ENCODE data around the gene MPL. TPM values are rescaled to one million over a fixed set of nuclear protein-coding genes. Genes with fewer than 3 reads are reported as not detected.

Gene MPL
- total RNA-seq, 1 donor from 2014 or later = not detected

DNA sequence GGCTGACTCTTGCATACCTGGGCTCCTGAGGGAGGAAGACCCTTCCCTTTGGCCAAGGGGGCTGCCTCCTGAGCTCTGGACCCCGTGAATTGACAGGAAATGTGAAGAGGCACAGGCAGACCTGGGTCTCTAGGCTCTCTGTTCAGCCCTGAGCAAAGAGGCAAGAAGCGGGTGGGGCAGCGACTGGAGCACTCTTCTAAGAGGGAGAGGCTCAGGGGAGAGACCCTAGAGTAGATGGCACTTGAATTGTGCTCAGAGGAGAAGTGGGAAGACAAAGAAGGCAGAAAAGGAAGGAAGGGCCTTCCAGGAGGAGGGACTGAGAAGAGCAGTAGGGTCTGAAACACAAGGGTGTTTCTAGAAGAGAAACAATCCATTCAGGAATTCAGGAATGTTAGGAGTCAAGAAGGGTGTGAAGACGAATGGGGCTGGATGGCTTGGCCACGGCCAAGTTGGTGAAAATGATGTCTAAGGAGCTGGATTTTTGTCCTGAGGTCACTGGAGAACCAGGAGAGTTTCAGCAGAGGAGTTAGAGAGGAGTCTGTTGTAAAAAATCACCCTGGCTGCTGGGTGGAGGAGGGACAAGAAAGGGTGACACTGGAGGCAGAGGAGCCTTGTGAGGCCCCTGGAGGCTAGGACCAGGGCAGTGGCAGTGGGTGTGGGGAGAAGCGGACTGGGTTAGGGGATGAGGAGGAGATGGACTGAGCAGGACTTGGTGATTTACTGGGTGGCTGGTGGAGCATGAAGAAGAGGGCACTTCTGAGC is 31.5 kb upstream of the MPL start:
- DNase-seq (ENCODE audit: low read depth, low spot score) = no peak

DNA sequence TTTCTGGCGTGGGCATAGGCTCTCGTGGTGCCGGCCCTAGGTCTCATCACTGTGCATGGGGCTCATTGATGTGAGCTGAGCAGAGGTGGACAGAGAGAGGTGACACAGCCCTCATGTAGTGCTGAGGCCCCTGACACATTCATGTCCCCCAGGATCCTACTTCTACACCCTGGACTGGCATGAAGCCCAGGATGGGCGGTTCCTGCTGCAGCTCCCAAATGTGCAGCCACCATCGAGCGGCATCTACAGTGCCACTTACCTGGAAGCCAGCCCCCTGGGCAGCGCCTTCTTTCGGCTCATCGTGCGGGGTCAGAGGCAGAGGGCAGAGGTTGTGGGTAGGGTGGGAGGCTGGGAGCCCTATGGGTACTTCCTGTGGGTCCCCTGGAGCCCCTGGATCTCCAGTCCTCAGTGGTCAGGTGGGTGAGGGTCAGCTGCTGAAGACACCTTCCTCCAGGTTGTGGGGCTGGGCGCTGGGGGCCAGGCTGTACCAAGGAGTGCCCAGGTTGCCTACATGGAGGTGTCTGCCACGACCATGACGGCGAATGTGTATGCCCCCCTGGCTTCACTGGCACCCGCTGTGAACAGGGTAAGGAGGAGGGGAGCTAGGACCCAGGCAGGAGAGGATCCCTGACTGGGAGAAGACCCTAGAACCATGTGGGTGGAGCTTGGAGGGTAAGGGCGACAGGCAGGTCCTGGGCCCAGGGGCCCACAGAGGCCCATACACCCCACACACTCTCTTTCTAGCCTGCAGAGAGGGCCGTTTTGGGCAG is 30.7 kb upstream of the MPL start:
- DNase-seq (ENCODE audit: low read depth, low spot score) = no peak

DNA sequence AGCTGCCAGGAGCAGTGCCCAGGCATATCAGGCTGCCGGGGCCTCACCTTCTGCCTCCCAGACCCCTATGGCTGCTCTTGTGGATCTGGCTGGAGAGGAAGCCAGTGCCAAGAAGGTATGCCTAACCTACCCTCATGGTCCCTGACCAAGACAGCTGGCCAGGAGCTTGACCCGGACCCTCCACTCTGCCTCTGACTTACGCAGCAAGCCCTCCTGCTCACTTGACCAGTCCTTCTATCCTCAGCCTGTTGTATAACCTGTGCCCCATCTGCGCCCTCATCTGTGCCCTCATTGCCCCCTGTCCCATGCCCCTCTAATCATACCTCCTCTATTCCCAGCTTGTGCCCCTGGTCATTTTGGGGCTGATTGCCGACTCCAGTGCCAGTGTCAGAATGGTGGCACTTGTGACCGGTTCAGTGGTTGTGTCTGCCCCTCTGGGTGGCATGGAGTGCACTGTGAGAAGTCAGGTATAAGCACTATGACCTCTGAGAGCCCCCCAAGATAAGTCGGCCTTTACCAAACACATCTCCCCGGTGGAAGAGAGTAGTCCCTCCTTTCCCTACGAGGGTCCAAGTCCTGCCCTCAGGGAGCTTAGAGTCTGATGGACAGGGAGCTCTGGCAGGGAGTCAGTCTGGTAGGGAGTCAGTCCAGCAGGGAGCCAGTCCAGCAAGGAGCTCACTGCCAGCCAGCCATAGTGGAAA is 30.0 kb upstream of the MPL start:
- DNase-seq (ENCODE audit: low read depth, low spot score) = no peak

DNA sequence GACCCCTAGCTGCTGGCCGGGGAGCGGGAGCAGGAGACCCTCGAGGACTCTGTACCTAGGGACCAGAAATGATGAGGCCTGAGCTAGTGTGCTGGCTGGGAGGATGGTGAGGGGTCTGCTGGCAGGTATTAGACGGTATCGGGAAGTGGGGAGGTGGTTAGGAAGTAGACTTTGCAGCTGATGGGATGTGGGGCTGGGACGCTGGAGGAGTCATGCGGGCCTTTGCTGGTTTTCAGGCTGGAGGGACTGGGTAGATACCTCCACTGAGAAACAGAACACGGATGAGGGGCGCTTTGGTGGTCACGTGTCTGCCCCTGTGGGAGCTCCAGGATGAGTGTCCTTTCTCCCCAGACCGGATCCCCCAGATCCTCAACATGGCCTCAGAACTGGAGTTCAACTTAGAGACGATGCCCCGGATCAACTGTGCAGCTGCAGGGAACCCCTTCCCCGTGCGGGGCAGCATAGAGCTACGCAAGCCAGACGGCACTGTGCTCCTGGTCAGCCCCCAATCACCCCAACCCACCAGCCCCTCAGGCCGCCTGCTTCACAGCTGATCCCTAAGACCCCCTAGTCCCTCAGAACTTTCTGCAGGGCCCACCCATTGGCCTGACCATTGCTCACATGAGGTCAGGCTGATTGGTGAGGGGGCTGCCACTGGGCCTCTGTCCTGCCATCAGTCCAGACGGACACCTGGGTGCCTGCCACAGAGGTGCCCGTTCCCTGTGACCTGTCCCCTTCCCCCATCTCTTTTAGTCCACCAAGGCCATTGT is 28.8 kb upstream of the MPL start:
- DNase-seq (ENCODE audit: low read depth, low spot score) = no peak

DNA sequence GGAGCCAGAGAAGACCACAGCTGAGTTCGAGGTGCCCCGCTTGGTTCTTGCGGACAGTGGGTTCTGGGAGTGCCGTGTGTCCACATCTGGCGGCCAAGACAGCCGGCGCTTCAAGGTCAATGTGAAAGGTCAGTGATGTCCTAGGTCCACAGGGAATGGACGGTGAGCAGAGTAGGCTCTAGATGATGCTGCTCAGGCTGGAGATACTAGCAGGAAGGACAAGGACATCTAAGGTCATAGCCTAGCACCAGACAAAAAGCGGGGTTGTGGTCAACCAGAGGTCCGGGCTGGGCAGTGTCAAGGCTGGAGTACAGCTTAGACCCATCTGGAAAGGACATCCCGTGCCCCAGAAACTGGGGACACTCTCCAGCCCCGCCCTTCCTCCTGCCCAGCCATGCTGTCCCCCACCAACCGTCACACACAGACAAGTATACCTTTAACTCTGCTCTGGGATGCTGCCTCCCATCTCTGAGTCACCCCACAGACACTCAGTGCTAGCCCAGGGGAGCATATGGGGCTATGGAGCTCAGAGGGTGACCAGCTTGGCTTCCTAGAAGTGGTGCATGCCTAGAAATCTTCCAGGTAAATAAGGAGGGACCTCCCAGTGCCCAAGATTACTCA is 28.1 kb upstream of the MPL start:
- no peak for DNase-seq (ENCODE audit: low read depth, low spot score)

DNA sequence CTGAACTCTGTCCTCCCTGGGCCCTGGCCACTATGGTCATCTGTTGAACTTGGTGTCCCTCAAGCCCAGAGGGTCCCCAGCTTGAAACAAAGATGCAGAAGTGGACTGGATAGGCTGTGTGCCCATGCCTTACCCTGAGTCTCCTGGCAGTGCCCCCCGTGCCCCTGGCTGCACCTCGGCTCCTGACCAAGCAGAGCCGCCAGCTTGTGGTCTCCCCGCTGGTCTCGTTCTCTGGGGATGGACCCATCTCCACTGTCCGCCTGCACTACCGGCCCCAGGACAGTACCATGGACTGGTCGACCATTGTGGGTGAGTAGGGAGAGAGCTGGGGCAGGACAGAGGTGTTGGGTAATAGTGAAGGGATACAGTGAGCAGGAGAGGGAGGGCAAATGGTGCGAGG is 26.1 kb upstream of the MPL start:
- DNase-seq (ENCODE audit: low read depth, low spot score) = no peak

DNA sequence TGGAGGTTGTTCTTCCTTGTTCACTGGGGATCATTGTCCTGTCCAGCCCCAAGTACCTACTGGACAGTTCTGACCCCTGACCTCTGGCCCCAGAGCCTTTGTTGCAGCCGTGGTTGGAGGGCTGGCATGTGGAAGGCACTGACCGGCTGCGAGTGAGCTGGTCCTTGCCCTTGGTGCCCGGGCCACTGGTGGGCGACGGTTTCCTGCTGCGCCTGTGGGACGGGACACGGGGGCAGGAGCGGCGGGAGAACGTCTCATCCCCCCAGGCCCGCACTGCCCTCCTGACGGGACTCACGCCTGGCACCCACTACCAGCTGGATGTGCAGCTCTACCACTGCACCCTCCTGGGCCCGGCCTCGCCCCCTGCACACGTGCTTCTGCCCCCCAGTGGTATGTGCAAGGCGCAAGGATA is 25.4 kb upstream of the MPL start:
- DNase-seq (ENCODE audit: low read depth, low spot score) = no peak

DNA sequence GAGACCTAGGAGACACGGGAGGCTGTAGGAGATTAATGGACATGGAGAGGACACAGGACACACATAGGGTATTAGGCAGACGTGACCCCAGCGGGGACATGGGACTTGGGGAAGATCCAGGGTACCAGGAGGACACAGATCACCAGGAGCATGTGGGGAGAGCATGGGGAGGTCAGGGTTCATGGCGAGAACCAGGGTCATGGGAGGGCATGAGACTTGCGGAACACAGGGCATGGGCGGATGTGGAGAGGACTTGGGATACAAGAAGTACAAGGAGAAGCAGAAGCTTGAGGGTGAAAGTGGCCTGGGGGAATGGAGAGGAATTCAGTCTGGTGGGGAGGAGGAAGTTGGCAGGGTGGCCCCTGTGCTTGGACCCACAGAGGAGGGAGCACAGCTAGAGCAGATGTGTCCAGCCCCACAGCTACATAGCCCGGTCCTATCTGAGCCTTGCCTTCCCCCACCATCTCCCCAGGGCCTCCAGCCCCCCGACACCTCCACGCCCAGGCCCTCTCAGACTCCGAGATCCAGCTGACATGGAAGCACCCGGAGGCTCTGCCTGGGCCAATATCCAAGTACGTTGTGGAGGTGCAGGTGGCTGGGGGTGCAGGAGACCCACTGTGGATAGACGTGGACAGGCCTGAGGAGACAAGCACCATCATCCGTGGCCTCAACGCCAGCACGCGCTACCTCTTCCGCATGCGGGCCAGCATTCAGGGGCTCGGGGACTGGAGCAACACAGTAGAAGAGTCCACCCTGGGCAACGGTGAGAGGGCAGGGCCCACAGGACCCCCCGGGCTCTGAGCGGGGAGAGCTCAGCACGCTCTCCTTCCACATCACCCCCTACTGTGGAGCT is 24.7 kb upstream of the MPL start:
- no peak for DNase-seq (ENCODE audit: low read depth, low spot score)

DNA sequence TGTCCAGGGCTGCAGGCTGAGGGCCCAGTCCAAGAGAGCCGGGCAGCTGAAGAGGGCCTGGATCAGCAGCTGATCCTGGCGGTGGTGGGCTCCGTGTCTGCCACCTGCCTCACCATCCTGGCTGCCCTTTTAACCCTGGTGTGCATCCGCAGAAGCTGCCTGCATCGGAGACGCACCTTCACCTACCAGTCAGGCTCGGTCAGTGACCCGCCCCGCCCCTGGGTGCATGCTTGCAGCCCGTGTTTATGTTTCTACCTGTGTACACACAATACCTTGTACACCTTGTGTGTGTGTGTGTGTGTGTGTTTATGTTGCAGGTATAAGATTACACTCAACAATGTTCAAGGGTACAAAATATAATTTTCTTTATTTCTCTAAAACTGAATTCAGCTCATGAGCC is 23.8 kb upstream of the MPL start:
- no peak for DNase-seq (ENCODE audit: low read depth, low spot score)

DNA sequence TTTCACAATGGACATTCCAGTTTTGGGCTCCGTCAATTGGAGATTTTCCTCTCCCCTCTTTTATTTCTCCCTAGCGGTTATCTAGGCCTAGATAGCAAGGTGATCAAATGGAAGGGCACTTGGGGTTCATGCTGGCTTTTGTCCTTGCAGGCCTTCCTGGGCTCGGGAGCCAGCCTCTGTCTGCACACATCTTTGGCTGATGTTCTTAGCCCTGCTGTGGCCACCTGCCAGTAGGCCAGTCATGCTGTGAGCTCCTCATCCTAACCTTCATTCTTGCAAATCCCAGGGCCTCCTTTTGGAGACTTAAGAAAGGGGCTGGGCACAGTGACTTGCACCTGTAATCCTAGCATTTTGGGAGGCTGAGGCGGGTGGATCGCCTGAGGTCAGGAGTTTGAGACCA is 23.4 kb upstream of the MPL start:
- no peak for DNase-seq (ENCODE audit: low read depth, low spot score)

DNA sequence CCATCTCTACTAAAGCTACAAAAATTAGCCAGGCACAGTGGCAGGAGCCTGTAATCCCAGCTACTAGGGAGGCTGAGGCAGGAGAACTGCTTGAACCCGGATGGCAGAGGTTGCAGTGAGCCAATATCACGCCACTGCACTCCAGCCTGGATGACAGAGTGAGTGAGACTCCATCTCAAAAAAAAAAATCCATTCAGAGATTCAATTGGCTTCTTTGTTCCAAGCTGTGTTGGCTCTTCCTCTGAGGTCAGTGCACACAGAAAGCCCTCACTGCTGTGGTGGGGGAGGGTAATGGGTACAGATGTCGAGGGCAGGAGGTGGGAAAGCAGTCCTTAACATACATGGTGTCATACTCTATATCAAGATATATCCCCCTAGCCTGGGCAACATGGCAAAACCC is 22.1 kb upstream of the MPL start:
- DNase-seq (ENCODE audit: low read depth, low spot score) = no peak

DNA sequence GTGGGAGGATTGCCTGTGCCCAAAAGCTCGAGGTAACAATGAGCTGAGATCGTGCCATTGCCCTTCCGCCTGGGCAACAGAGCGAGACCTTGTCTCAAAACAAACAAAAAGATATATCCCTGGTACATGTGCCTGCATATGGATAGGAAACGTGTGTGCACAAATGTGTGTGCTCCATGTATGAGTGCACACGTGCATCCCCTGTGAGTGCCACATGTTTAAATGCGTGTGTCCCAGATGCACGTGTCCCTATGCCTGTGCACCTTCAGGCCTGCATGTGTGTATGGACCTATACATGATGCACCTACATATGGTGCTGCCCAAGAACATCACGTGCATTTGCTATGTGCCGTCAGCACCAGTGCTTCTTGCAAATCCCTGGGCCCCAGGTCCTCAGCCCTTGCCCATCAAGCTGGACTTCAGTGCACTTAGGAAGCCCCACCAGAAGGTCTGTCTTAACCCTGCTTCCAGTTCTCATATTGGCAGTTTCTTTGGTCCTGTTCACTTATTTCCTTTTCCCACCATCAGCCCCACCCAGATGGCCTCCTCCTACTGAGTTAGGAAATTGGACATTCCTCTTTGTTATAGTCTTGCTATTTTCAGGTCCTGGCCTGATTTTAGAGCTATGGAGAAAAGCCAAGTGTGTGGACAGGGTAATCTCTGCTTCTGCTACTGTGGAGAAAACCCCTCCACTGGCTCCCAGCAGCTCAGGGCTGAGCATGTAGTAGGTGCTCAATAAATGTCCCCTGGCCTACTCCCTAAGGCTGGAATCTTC is 21.5 kb upstream of the MPL start:
- DNase-seq (ENCODE audit: low read depth, low spot score) = no peak

DNA sequence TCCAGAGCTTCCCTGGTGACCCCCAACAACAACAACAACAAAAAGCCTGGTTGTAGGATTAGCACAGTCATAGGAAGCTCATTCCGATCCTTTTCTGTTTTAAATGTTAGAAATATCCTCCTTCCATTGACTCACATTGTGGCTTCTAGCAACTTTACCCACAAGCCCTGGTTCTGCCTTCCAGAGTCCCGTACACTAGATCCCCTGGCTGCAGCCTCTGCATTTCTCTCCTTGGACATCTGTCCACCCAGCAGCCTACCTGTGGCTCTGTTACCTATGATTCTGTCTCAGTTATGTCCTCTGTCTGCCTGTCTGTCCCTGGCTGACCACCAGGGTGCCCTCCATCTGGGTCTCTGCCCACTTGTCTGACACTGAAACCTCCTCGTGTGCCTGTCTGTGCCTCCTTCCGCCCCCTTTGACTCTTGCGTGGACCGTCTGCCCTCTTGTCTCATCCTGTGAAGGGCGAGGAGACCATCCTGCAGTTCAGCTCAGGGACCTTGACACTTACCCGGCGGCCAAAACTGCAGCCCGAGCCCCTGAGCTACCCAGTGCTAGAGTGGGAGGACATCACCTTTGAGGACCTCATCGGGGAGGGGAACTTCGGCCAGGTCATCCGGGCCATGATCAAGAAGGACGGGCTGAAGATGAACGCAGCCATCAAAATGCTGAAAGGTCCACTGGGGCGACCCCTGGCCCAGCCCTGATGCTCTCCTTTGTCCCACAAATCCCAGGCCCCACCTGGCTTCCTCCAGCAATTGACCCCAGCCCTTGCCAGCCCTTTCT is 20.7 kb upstream of the MPL start:
- DNase-seq (ENCODE audit: low read depth, low spot score) = no peak

DNA sequence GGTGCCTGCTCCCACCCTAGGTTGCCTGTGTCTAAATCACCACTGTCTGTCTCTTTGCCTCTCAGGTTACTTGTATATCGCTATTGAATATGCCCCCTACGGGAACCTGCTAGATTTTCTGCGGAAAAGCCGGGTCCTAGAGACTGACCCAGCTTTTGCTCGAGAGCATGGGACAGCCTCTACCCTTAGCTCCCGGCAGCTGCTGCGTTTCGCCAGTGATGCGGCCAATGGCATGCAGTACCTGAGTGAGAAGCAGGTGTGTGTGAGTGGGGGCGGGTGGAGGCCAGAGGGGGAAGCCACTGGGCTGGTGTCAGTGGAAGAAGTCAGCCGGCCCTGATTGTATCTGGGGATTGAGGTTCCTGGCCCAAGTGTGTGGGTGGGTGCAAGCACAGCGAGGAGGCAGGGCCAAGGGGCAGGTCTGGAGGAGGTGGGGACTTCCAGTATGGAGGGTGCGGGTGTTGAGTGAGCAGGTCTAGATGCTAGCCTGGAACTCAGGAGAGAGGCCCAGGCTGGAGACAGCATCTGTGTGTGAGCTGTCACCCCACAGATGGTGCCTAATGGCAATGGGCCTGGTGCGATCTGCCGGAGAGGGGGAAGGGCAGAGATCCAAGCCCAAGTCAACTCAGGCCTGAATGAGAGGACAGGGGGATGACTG is 19.7 kb upstream of the MPL start:
- DNase-seq (ENCODE audit: low read depth, low spot score) = no peak

DNA sequence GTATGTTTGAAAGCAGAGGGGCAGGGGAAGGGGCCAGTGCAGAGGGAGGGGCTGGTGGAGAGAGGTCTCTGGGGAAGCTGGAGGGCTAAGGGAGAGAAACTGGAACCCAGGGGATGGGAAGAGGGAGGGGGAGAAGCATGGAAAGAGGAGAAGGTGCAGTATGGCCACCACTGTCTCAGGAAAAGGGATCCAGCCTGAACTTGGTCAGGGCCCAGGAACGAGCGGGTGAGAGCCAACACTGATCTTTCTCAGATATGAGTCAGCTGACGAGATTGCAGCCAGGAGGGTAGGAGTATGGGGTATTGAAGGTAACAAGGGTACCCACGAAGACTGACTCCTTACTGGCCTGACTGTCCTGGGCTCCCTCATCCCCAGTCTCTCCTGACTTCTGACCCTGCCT is 18.8 kb upstream of the MPL start:
- no peak for DNase-seq (ENCODE audit: low read depth, low spot score)

DNA sequence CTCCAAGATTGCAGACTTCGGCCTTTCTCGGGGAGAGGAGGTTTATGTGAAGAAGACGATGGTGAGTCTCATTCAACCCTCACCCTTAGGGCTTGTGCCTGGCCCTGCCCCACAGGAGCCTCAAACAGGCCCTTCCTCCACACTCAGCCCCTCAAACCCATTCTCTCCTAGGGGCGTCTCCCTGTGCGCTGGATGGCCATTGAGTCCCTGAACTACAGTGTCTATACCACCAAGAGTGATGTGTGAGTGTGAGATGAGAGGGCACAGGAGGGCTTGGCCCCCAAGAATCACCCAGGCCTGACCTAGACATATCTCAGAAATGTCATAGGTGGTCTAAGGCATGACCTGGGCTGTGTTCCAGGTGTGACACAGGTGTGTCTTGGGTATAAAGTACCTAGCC is 18.3 kb upstream of the MPL start:
- DNase-seq (ENCODE audit: low read depth, low spot score) = no peak

DNA sequence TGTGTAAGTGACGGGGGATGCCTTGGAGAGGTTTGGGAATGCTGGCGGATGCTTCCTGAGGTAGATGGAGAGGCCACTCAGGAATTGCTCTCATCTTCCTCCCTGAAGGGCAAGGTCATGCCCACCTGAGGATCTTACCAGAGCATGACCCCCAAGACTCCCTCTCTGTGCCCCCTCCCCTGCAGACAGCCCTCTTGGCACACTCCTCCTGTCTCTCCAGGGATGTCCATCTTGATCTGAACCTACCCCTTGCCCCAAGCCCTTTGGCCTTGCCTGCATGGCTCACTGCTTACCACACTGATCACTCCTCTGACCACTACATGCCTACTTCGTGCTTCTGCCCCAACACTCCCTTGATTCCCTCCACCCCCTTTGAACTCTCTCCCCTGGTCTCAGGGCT is 17.9 kb upstream of the MPL start:
- DNase-seq (ENCODE audit: low read depth, low spot score) = no peak

DNA sequence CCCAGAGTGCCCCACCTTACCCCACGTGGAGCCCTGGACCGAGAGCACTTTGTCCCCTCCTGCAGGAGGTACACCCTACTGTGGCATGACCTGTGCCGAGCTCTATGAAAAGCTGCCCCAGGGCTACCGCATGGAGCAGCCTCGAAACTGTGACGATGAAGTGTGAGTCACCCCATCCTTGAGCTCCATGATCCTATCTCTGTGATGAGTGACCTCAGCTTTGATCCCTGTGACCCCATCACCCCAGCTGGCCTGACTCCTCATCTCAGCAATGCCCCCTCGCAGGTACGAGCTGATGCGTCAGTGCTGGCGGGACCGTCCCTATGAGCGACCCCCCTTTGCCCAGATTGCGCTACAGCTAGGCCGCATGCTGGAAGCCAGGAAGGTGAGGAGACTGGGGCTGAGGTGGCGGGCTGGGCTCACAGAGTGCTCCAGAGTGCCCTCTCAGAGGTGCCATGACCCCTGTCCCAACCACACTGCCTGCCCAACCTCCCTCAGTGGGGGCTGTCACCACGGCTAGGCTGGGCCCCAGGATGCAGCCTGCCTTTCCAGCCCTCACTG is 16.2 kb upstream of the MPL start:
- DNase-seq (ENCODE audit: low read depth, low spot score) = no peak

Data from pulmonary artery endothelial cell (primary cell).